NCI-H146 (cell line): ENCODE results near the gene C1GALT1.
"Not testable (repeated sequence)": the region's sequence is repeated elsewhere in the genome, so short reads cannot be mapped to it uniquely, and the experiment has no call there.

Source experiments
- DNase-seq: peaks from one replicate; lab custom pipeline; 2025; lab: John Stamatoyannopoulos, UW

Gene C1GALT1

GRCh38 chr7:7169296-7169695, 13.0 kb upstream of the C1GALT1 start:
- no peak for DNase-seq

DNA sequence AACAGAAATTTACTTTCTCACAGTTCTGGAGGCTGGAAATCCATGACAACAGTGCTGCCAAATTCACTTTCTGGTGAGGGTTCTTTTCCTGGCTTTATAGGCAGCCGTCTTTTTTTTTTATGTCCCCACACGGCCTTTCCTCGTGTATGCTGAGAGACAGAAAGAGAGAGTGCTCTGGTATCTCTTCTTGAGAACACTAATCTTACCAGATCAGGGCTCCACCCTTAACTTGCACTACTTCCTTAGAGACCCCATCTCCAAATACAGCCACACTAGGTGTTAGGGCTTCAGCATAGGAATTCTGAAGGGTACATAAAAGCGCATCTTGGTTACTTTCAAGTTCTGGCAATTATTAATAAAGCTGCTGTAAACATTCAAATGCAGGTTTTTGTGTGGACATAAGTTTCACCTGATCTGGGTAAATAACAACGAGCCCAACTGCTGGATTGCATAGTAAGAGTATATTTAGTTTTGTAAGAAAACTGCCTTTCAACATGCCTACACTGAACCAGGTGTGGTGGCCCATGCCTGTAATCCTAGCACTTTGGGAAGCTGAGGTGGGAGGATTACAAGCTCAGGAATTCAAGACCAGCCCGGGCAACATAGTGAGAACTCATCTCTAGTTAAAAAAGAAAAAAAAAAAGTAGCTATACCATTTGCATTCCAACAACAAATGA, 8.2 kb upstream of the C1GALT1 start:
- DNase-seq = no peak

GRCh38 chr7:7175075-7175695, 7.2 kb upstream of the C1GALT1 start:
- DNase-seq = no peak

DNA sequence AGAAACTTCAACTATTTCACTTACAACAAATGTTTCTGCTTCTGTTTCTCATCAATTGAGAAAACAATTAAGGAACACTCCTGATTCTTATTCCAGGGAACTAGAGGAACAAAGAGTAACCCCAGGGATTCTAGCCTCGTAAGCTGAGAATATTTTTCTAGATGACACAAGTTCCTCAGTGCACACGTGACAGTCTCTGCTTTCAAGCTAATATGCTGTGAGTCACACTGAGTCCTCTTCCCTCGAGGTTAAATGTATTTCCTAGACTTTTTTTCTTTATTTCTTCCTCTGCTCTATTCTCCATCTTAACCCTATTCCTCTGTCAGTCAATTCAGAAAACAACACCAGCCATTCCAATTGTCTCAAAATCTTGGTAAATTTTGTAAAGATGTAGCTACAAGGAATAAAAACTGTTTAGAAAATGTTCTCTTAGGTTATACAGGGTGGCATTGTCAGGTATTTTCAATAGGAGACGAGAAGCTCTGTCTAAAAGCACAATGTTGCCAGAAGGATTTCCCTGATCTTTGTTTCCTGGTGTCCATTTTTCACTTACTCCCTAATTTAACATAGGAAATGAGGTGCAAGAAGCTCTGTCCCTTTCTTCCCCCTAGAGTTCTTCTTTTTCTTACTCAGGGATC, 5.8 kb upstream of the C1GALT1 start:
- peak; percentile 1 for DNase-seq

DNA sequence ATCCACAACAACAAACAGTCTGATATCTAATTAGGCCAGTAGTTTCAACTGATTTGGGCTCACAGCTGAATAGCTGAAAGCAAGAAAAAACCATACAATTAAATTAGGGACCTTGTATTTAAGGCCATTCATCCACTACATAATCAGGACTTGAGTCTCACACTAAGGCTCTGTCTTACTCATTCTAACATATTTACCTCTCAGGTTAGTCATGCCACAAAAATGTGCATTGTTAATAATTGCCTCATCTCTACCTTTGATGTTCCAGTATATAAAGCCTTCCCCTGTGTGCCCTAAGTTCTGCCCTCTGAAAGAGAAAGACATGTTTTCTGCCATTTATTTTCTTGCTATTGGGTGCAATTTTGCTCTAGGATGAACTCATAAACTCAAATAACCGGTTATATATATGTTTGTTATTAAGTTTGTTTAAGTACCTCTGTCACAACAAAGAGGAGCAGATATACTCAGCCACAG, 5.3 kb upstream of the C1GALT1 start:
- no peak for DNase-seq

- DNase-seq = no peak
These were observed 4.3 kb upstream of the C1GALT1 start for GRCh38 chr7:7178081-7178480.

DNA sequence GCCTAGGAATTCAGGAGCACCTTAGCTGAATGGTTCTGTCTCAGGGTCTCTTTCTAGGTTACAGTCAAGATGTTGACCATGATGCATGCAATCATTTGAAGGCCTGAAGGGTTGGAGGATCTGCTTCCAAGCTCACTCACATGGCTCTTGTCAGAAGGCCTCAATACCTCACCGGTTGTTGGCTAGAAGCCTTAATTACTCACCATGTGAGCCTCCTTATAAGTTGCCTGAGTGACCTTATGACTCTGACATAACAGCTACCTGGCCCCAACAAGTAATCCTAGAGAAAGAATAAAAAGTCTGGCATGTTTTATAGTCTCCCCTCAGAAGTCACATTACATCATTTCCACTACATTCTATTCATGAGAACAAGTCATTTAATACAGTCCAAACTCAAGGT, 3.4 kb upstream of the C1GALT1 start:
- DNase-seq = no peak

- no peak for DNase-seq
These were observed 1.5 kb upstream of the C1GALT1 start for GRCh38 chr7:7180725-7181449.

DNA sequence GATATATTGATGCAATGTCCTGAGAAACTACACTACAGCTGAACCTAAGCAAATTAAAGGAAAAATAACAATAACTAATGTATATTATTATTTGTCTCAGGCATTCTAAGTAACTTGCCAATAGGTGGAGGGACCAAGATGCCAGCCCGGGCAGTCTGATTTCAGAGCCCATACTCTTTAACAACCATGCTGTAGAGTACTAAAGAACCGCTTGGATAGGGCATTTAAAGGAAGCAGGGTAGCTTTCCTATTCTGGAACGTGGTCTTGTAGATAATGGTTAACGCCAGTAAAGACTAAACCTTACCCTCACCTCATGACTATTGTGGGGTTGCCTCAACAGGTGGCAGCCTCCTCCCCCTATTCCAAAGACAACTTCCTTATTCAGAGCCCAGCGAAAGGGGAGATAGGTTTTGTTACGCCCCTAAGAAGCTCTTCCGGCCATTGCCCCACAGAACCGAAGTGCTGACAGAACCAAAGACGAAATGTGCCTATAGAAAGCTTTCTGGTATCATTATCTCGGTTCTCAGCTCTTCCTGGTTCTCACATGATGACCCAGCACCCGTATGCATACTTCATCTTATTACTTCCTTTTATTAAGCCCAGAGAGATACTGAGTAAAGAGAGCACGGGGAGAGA, 707 bp upstream of the C1GALT1 start:
- DNase-seq = peak; percentile 62

- DNase-seq = peak; percentile 62
These were observed 905 bp downstream of the C1GALT1 start for GRCh38 chr7:7183061-7183837.

GRCh38 chr7:7183838-7184463, 1.6 kb downstream of the C1GALT1 start:
- no peak for DNase-seq

DNA sequence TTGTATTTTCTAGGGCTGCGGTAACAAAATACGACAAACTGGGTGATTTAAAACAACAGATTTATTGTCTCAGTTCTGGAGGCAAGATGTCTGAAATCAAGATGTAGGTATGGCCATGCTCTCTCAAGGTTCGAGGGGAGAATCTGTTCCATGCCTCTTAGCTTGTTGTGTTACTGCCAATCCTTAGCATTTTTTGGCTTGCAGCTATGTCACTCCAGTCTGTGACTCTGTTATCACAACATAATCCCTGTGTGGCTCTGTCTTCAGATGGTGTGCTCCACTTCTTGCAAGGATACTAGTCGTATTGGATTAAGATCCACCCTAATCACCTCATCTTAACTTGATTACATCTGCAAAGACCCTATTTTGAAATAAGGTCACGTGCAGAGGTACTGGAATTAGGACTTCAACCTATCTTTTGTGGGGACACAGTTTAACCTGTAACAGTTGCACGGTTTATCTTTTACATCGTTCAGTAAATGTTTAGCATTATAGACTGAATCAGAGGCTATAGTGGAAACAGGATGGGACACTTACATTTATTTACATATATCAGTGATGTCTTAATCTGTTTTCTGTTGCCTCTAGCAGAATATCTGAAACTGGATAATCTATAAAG, 3.1 kb downstream of the C1GALT1 start:
- DNase-seq = no peak

DNA sequence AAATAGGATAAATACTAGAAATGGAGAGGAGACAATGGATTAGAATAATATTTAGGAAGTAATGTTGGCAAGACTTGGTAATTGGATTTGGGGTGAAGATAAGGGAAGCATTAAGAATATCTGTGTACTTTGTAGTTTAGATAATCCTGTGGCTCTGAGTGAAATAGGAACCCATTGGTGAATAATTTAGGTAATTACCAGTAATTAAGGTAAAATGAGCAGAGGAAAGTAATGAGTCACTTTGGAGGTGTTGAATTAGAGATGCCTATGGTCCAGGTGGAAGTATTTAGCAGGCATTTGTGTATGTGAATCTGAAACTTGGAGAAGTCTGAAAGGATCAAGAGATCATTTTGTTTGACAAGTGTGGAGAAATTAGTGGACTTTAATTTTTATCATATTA, 5.7 kb downstream of the C1GALT1 start:
- peak; percentile 66 for DNase-seq

DNA sequence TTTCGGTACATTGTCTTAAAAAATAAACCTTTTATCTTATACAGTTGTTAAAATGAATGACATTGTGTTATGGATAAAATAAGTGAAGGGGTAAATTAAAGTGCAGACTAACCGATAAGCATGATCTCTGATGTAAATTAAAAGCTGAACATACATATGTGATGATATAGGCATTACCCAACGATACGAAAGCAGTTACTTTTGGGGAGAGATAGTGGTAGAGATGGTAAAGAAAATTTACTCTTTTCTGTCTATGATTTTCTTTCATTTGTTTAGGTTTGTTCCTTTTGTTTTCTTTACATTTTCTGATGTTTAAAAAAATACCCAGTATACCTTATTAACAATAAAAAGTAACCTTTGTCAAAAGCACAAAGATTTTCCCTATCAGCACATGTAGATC, 6.4 kb downstream of the C1GALT1 start:
- no peak for DNase-seq

- DNase-seq = no peak
These were observed 7.8 kb downstream of the C1GALT1 start for GRCh38 chr7:7190142-7190541.

GRCh38 chr7:7191137-7191536, 8.8 kb downstream of the C1GALT1 start:
- no peak for DNase-seq

- not testable (repeated sequence) for DNase-seq
These were observed 10.7 kb downstream of the C1GALT1 start for GRCh38 chr7:7192798-7193788.

DNA sequence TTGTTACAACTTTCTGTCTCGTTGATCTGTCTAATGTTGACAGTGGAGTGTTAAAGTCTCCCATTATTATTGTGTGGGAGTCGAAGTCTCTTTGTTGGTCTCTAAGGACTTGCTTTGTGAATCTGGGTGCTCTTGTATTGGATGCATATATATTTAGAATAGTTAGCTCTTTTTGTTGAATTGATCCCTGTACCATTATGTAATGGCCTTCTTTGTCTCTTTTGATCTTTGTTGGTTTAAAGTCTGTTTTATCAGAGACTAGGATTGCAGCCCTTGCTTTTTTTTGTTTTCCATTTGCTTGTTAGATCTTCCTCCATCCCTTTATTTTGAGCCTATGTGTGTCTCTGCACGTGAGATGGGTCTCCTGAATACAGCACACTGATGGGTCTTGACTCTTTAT, 17.2 kb downstream of the C1GALT1 start:
- DNase-seq = not testable (repeated sequence)

- DNase-seq = not testable (repeated sequence)
These were observed 17.9 kb downstream of the C1GALT1 start for GRCh38 chr7:7200255-7200654.
